ENCODE data around the gene MAPT. TPM values are rescaled to one million over a fixed set of nuclear protein-coding genes. Genes with fewer than 3 reads are reported as not detected.

MAPT gene
- total and polyA plus RNA-seq, 2 of the 13 experiments (the other 11 are each of a cell fraction or from before 2014, with no cell fraction given), result 2.1 to 2.8 TPM

DNA sequence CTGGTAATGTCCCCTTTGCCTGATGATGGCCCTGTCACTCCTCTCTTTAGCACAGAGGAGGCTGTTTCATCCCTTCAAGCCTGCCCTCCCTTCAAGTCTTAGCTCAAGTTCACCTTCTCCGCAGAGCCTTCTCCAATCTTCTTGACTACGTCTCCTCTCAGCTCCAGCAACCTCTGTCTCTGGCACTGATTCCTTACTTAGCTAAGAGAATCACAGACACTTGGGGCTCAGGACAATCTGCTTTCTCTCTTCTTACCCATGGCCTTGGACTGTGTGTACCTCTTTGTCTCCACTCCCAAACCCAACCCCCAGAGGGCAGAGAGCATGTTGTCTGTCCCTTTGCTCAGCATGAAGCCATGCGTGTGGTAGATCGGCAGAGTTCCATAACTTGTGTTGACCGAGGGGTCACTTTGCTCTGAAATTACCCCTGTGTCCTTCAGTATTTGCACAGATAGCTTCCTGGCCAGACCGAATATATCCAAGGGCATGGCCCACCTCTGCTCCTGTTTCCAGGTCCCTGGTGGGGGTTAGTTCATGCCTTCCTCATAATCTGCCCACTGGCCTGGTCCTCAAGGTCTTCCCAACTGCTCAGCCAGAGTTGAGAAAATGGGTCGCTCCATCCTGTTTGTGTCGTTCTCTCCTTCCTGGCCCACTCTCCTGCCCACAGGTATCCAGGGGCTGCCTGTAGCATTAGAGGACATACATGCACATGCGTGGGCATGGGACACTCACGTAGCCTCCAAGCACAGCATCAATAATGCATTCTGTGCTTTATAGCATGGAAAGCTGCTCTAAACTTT, 41.6 kb downstream of the MAPT start (continued):
- TF ChIP-seq ZFP36L2 (CRISPR knock-in tag; IDR thresholded peaks at IDR 0.05) (no peak), ZNF7 (CRISPR knock-in tag; IDR thresholded peaks at IDR 0.05) (no peak), ZNF781 (CRISPR knock-in tag; IDR thresholded peaks at IDR 0.05; ENCODE audit: borderline replicate concordance, not compliant biosample characterization) (peak; percentile 63), LBX2 (CRISPR knock-in tag; IDR thresholded peaks at IDR 0.05; ENCODE audit: borderline replicate concordance) (no peak), SYNCRIP (IDR thresholded peaks at IDR 0.05; ENCODE audit: insufficient read depth, low read depth, low read length) (no peak), ATF7 (IDR thresholded peaks at IDR 0.05) (no peak), ATF7 (CRISPR knock-in tag; IDR thresholded peaks at IDR 0.05) (no peak), ZBTB46 (CRISPR knock-in tag; IDR thresholded peaks at IDR 0.05; ENCODE audit: borderline replicate concordance) (peak; percentile 94; the same call in 1 of the 2 replicates), HIVEP1 (CRISPR knock-in tag; IDR thresholded peaks at IDR 0.05) (no peak), RNF2 (conservative IDR thresholded peaks at IDR 0.05; ENCODE audit: low read depth) (no peak), RERE (CRISPR knock-in tag; IDR thresholded peaks at IDR 0.05; ENCODE audit: low read depth) (peak; percentile 85; the same call in 1 of the 2 replicates), FOXC1 (CRISPR knock-in tag; IDR thresholded peaks at IDR 0.05; ENCODE audit: borderline replicate concordance) (peak; percentile 63; the same call in 1 of the 2 replicates), ZNF382 (CRISPR knock-in tag; IDR thresholded peaks at IDR 0.05; ENCODE audit: borderline replicate concordance) (no peak), ZNF337 (CRISPR knock-in tag; IDR thresholded peaks at IDR 0.05; ENCODE audit: borderline replicate concordance, low read depth) (no peak), ZC3H4 (CRISPR knock-in tag; IDR thresholded peaks at IDR 0.05; ENCODE audit: borderline replicate concordance) (no peak; the same call in 1 of the 2 replicates)
- TF ChIP-seq, protein P1, sequence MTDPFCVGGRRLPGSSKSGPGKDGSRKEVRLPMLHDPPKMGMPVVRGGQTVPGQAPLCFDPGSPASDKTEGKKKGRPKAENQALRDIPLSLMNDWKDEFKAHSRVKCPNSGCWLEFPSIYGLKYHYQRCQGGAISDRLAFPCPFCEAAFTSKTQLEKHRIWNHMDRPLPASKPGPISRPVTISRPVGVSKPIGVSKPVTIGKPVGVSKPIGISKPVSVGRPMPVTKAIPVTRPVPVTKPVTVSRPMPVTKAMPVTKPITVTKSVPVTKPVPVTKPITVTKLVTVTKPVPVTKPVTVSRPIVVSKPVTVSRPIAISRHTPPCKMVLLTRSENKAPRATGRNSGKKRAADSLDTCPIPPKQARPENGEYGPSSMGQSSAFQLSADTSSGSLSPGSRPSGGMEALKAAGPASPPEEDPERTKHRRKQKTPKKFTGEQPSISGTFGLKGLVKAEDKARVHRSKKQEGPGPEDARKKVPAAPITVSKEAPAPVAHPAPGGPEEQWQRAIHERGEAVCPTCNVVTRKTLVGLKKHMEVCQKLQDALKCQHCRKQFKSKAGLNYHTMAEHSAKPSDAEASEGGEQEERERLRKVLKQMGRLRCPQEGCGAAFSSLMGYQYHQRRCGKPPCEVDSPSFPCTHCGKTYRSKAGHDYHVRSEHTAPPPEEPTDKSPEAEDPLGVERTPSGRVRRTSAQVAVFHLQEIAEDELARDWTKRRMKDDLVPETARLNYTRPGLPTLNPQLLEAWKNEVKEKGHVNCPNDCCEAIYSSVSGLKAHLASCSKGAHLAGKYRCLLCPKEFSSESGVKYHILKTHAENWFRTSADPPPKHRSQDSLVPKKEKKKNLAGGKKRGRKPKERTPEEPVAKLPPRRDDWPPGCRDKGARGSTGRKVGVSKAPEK (CRISPR knock-in tag; IDR thresholded peaks at IDR 0.05; ENCODE audit: borderline replicate concordance), result no peak; the same call in 1 of the 2 replicates

All from HepG2 (cell line).